Measurements from ENCODE around the gene PAQR9. TPM values are rescaled to one million over a fixed set of nuclear protein-coding genes. Genes with fewer than 3 reads are reported as not detected.
A peak's percentile ranks its signal among the peaks of the same experiment; 100 is the strongest.

PAQR9 gene
- total RNA-seq, 1 experiment from 2014 or later: 0.66 TPM

- Histone ChIP-seq H3K36me3 (no peaks in the 10 kb centered on the region), H3K27me3 (no peaks in the 10 kb centered on the region), H3K9me3 (no peaks in the 10 kb centered on the region), H3K4me3 (no peak overlapping the region)
- no peak for DNase-seq
Observed at GRCh38 chr3:142965581-142965980, 2.1 kb upstream of the PAQR9 start.

- no peak for DNase-seq
- Histone ChIP-seq H3K36me3 (no peaks in the 10 kb centered on the region), H3K9me3 (no peaks in the 10 kb centered on the region), H3K27me3 (no peaks in the 10 kb centered on the region), H3K4me3 (peak overlapping the region; percentile 68)
Observed at GRCh38 chr3:142963234-142963515, 299 bp downstream of the PAQR9 start.

GRCh38 chr3:142962520-142963233, 797 bp downstream of the PAQR9 start:
- Histone ChIP-seq H3K4me3 (peak overlapping the region; percentile 68), H3K27me3 (no peaks in the 10 kb centered on the region), H3K36me3 (no peaks in the 10 kb centered on the region), H3K9me3 (no peaks in the 10 kb centered on the region)
- DNase-seq: no peak

GRCh38 chr3:142962175-142962519, 1.3 kb downstream of the PAQR9 start:
- Histone ChIP-seq H3K36me3 (no peaks in the 10 kb centered on the region), H3K9me3 (no peaks in the 10 kb centered on the region), H3K27me3 (no peaks in the 10 kb centered on the region), H3K4me3 (no peak overlapping the region)
- no peak for DNase-seq

GRCh38 chr3:142961539-142961938, 1.9 kb downstream of the PAQR9 start:
- H3K9me3 ChIP-seq: no peaks in the 10 kb centered on the region
- no peaks in the 10 kb centered on the region for H3K36me3 ChIP-seq
- H3K4me3 ChIP-seq: no peak overlapping the region
- DNase-seq: no peak
- H3K27me3 ChIP-seq: no peaks in the 10 kb centered on the region

GRCh38 chr3:142960322-142960850, 3.1 kb downstream of the PAQR9 start:
- Histone ChIP-seq H3K27me3 (no peaks in the 10 kb centered on the region), H3K36me3 (no peaks in the 10 kb centered on the region), H3K9me3 (no peaks in the 10 kb centered on the region), H3K4me3 (no peak overlapping the region)
- no peak for DNase-seq

GRCh38 chr3:142958707-142959106, 4.8 kb downstream of the PAQR9 start:
- H3K9me3 ChIP-seq: no peaks in the 10 kb centered on the region
- no peak overlapping the region for H3K4me3 ChIP-seq
- DNase-seq: peak; percentile 89
- H3K27me3 ChIP-seq: no peaks in the 10 kb centered on the region
- H3K36me3 ChIP-seq: no peaks in the 10 kb centered on the region

GRCh38 chr3:142953443-142953842, 10.0 kb downstream of the PAQR9 start:
- no peak for DNase-seq
- Histone ChIP-seq H3K36me3 (no peaks in the 10 kb centered on the region), H3K4me3 (no peak overlapping the region), H3K27me3 (no peaks in the 10 kb centered on the region), H3K9me3 (no peaks in the 10 kb centered on the region)

- Histone ChIP-seq H3K36me3 (no peaks in the 10 kb centered on the region), H3K9me3 (no peaks in the 10 kb centered on the region), H3K27me3 (no peaks in the 10 kb centered on the region), H3K4me3 (no peak overlapping the region)
- DNase-seq: no peak
Observed at GRCh38 chr3:142952272-142953193, 10.9 kb downstream of the PAQR9 start.

GRCh38 chr3:142951794-142952193, 11.7 kb downstream of the PAQR9 start:
- H3K36me3 ChIP-seq: no peaks in the 10 kb centered on the region
- H3K27me3 ChIP-seq: no peaks in the 10 kb centered on the region
- H3K9me3 ChIP-seq: no peaks in the 10 kb centered on the region
- DNase-seq: no peak
- no peak overlapping the region for H3K4me3 ChIP-seq

GRCh38 chr3:142950972-142951371, 12.5 kb downstream of the PAQR9 start:
- Histone ChIP-seq H3K27me3 (no peaks in the 10 kb centered on the region), H3K9me3 (no peaks in the 10 kb centered on the region), H3K36me3 (no peaks in the 10 kb centered on the region), H3K4me3 (no peak overlapping the region)
- DNase-seq: no peak

GRCh38 chr3:142947799-142948575, 15.5 kb downstream of the PAQR9 start:
- no peak for DNase-seq

GRCh38 chr3:142947352-142947751, 16.1 kb downstream of the PAQR9 start:
- no peaks in the 10 kb centered on the region for H3K36me3 ChIP-seq
- no peaks in the 10 kb centered on the region for H3K27me3 ChIP-seq
- no peak overlapping the region for H3K4me3 ChIP-seq
- no peaks in the 10 kb centered on the region for H3K9me3 ChIP-seq
- DNase-seq: no peak

More at GRCh38 chr3:142947799-142948575, 15.5 kb downstream of the PAQR9 start:
- H3K36me3 ChIP-seq: no peaks in the 10 kb centered on the region
- H3K4me3 ChIP-seq: no peak overlapping the region
- H3K27me3 ChIP-seq: no peaks in the 10 kb centered on the region
- no peaks in the 10 kb centered on the region for H3K9me3 ChIP-seq

- no peak for DNase-seq
- Histone ChIP-seq H3K36me3 (no peaks in the 10 kb centered on the region), H3K4me3 (no peak overlapping the region), H3K27me3 (no peaks in the 10 kb centered on the region), H3K9me3 (no peaks in the 10 kb centered on the region)
Observed at GRCh38 chr3:142946861-142947260, 16.6 kb downstream of the PAQR9 start.

- H3K4me3 ChIP-seq: no peak overlapping the region
- no peaks in the 10 kb centered on the region for H3K36me3 ChIP-seq
- H3K27me3 ChIP-seq: no peaks in the 10 kb centered on the region
- DNase-seq: no peak
- H3K9me3 ChIP-seq: no peaks in the 10 kb centered on the region
Observed at GRCh38 chr3:142945023-142945422, 18.5 kb downstream of the PAQR9 start.

GRCh38 chr3:142944342-142944741, 19.1 kb downstream of the PAQR9 start:
- Histone ChIP-seq H3K4me3 (no peak overlapping the region), H3K9me3 (no peaks in the 10 kb centered on the region), H3K36me3 (no peaks in the 10 kb centered on the region), H3K27me3 (no peaks in the 10 kb centered on the region)
- no peak for DNase-seq

- no peak overlapping the region for H3K4me3 ChIP-seq
- H3K9me3 ChIP-seq: no peaks in the 10 kb centered on the region
- H3K27me3 ChIP-seq: no peaks in the 10 kb centered on the region
- DNase-seq: no peak
- H3K36me3 ChIP-seq: no peaks in the 10 kb centered on the region
Observed at GRCh38 chr3:142943870-142944269, 19.6 kb downstream of the PAQR9 start.
